K562 (cell line): ENCODE results near the gene UBE2S. TPM values are rescaled to one million over a fixed set of nuclear protein-coding genes. Genes with fewer than 3 reads are reported as not detected.

Experiments used
- ATAC-seq: fragments of 200-7000 bp; cut with Tn5 transposase; 3 replicates; pipeline ENCODE4 v1.9.1; 2020; ENCODE audit warnings: moderate library complexity
- BruUV-seq: library from RNA; stranded (reverse); fragments of 400-500 nt; replicated peaks from 2 replicates; lab custom pipeline; 2021; lab: Mats Ljungman, UMichigan
- CTCF ChIA-PET: fragments of 300-600 bp; formaldehyde crosslinking; extraction: SDS; loops from one replicate; lab custom pipeline; 2021; ENCODE audit warnings: low intra/inter-chr PET ratio; lab: Yijun Ruan, JAX
- POLR2A ChIA-PET: fragments of 300-600, 350-650 bp; sonication (Branson Sonifier 250); formaldehyde crosslinking; extraction: SDS; loops from one replicate; lab custom pipeline; 2021; ENCODE audit warnings: antibody characterized with exemption, inconsistent platforms; lab: Yijun Ruan, JAX
- DNase-seq, 4 experiments: peaks; one replicate each; pipeline versions ENCODE4 v3.0.0 to v3.0.0-alpha.2; 2011 to 2018; ENCODE audit warnings: low spot score in 3 of 4, mixed read lengths in 3 of 4; ENCODE audit errors: extremely low read depth in 1 of 4
- FAIRE-seq: peaks from 2 replicates; lab custom pipeline; 2011; peaks lifted over from hg19 to GRCh38; lab: Jason Lieb, UNC
- H2AFZ ChIP-seq: 2 replicates; pipeline ENCODE4 v1.6.0; 2011; ENCODE audit warnings: low read depth, low read length, control low read depth, inconsistent platforms
- H3K27ac ChIP-seq: fragments of 200-600 bp; 3 replicates; pipeline ENCODE4 v1.8.0; 2011; ENCODE audit warnings: low read depth, mild to moderate bottlenecking, control low read depth, inconsistent platforms, low read length, moderate library complexity, mixed read lengths; ENCODE audit errors: extremely low read depth
- H3K27me3 ChIP-seq, 2 experiments: fragments of 300-600 bp in 1 of 2; 2 replicates in 1 of 2; 3 replicates in 1 of 2; pipeline versions ENCODE4 v1.6.0 to v1.8.0; 2011; ENCODE audit warnings: inconsistent platforms in 2 of 2, low read length in 2 of 2, mild to moderate bottlenecking in 1 of 2, mixed read lengths in 1 of 2, moderate library complexity in 1 of 2; ENCODE audit not compliant: control insufficient read depth in 2 of 2, insufficient read depth in 2 of 2
- H3K36me3 ChIP-seq: fragments of 300-600 bp; 3 replicates; pipeline ENCODE4 v1.8.0; 2011; ENCODE audit warnings: mild to moderate bottlenecking, low read length, inconsistent platforms; ENCODE audit not compliant: control insufficient read depth, insufficient read depth
- H3K4me1 ChIP-seq, 2 experiments: fragments of 200-600 bp in 1 of 2; replicated peaks in 1 of 2; 2 replicates in 1 of 2; 3 replicates in 1 of 2; pipeline versions ENCODE4 v1.5.1 to v1.8.0; 2011; ENCODE audit warnings: inconsistent platforms in 2 of 2, low read length in 2 of 2, mild to moderate bottlenecking in 1 of 2, mixed read lengths in 1 of 2, moderate library complexity in 1 of 2; ENCODE audit not compliant: control insufficient read depth in 2 of 2, insufficient read depth in 2 of 2
- H3K4me2 ChIP-seq: 2 replicates; pipeline ENCODE4 v1.6.1; 2011; ENCODE audit warnings: low read length, control low read depth, inconsistent platforms, mixed read lengths; ENCODE audit not compliant: insufficient read depth
- H3K4me3 ChIP-seq: fragments of 200-600 bp; sonication (generic), shearing (Covaris generic); 2 replicates; pipeline ENCODE4 v1.5.1; 2016; ENCODE audit warnings: control low read depth, inconsistent platforms
- H3K79me2 ChIP-seq: fragments of 200-600 bp; 3 replicates; pipeline ENCODE4 v1.8.0; 2011; ENCODE audit warnings: low read length, inconsistent platforms; ENCODE audit not compliant: control insufficient read depth, insufficient read depth
- H3K9ac ChIP-seq, 2 experiments: 2 replicates each; pipeline versions ENCODE4 v1.6.0 to v1.6.1; 2011; ENCODE audit warnings: low read depth in 2 of 2, low read length in 2 of 2, control low read depth in 1 of 2, inconsistent platforms in 1 of 2, mild to moderate bottlenecking in 1 of 2, mixed read lengths in 1 of 2; ENCODE audit not compliant: insufficient read depth in 1 of 2
- H3K9me1 ChIP-seq: one replicate; pipeline ENCODE4 v1.6.0; 2011; ENCODE audit warnings: inconsistent platforms, mild to moderate bottlenecking, low read length, moderate library complexity; ENCODE audit not compliant: control insufficient read depth, insufficient read depth
- H3K9me3 ChIP-seq: replicated peaks from 2 replicates; pipeline ENCODE4 v1.5.1; 2011; ENCODE audit warnings: low read depth, low read length, inconsistent platforms; ENCODE audit not compliant: control insufficient read depth, insufficient read depth
- H4K20me1 ChIP-seq: replicated peaks from 2 replicates; pipeline ENCODE4 v1.6.1; 2011; ENCODE audit warnings: low read length, inconsistent platforms, mixed read lengths; ENCODE audit not compliant: control insufficient read depth, insufficient read depth
- ARID2 ChIP-seq: fragments of 450-650 bp; IDR thresholded peaks from 2 replicates; pipeline ENCODE4 v1.6.1; 2017; ENCODE audit warnings: antibody characterized with exemption, mild to moderate bottlenecking
- KHSRP ChIP-seq: fragments of 450-650 bp; IDR thresholded peaks from 2 replicates; pipeline ENCODE4 v1.6.1; 2017
- RBM15 ChIP-seq: fragments of 200-400 bp; formaldehyde crosslinking; IDR thresholded peaks from 2 replicates; pipeline ENCODE4 v1.6.1; 2018; ENCODE audit warnings: mild to moderate bottlenecking, low read length, moderate library complexity; ENCODE audit not compliant: insufficient read depth
- TOE1 ChIP-seq, 2 experiments: fragments of 450-650 bp in 1 of 2; sonication (generic) in 1 of 2; formaldehyde crosslinking in 1 of 2; IDR thresholded peaks; 2 replicates each; pipeline versions ENCODE4 v1.7.1 to v1.8.0; 2016 to 2022; ENCODE audit warnings: borderline replicate concordance in 2 of 2, mild to moderate bottlenecking in 2 of 2, antibody characterized with exemption in 1 of 2, inconsistent platforms in 1 of 2, low read depth in 1 of 2, missing genetic modification reagents in 1 of 2, moderate library complexity in 1 of 2
- ZNF232 ChIP-seq: sonication (generic); formaldehyde crosslinking; IDR thresholded peaks from 2 replicates; pipeline ENCODE4 v1.8.0; 2022; ENCODE audit warnings: mild to moderate bottlenecking, missing genetic modification reagents
- ZNF586 ChIP-seq: fragments of 450-650 bp; formaldehyde crosslinking; conservative IDR thresholded peaks from 2 replicates; pipeline ENCODE4 v1.4.0; 2020; ENCODE audit warnings: mild to moderate bottlenecking, moderate library complexity
- WGBS: fragments of 100-300 bp; shearing (Covaris generic); methylation state at CpG from one replicate; pipeline ENCODE4 v1.1.6; 2016; ENCODE audit warnings: low coverage, mixed read lengths; ENCODE audit not compliant: insufficient coverage; ENCODE audit errors: missing lambda C conversion rate; 5-methylcytosine and 5-hydroxymethylcytosine counted together
- in situ Hi-C: fragments of 300-500 bp; cut with MboI; formaldehyde crosslinking; loops from 4 replicates; pipeline ENCODE4 v1.15.0; 2018; ENCODE audit warnings: inconsistent platforms, mixed read lengths
- intact Hi-C: fragments of 100-400 bp; cut with micrococcal nuclease; formaldehyde crosslinking; loops from 2 replicates; pipeline ENCODE4 v1.14.2; 2022
- polyA plus RNA-seq, 8 experiments: library from polyadenylated mRNA; depleted of rRNA in 4 of 8; stranded (reverse) in 5 of 8; unstranded in 3 of 8; fragments of >200 nt; fragmentation: Nextera tagmentation in 2 of 8; fragmentation: Illumina TruSeq in 1 of 8; extraction: Ambion mirVana in 2 of 8; extraction: Trizol in 1 of 8; gene quantifications; 2 replicates each; pipeline versions ENCODE4 v1.2.1 to v1.2.3, GENCODE V29; 2011 to 2014; ENCODE audit warnings: inconsistent platforms in 1 of 8, missing spikeins in 1 of 8
- total RNA-seq, 7 experiments: library from RNA; depleted of rRNA in 6 of 7; stranded (reverse); fragments of >200 nt in 6 of 7; fragmentation: Illumina TruSeq in 2 of 7; extraction: Trizol in 2 of 7; gene quantifications; 2 replicates each; pipeline versions ENCODE4 v1.2.1 to v1.2.3, GENCODE V29; 2011 to 2021; ENCODE audit warnings: low replicate concordance in 1 of 7

The UBE2S gene
- total and polyA plus RNA-seq, 9 of the 15 experiments (the other 6 are each of a cell fraction or from before 2014, with no cell fraction given): 1.5 to 1,305 (median 157) TPM

DNA sequence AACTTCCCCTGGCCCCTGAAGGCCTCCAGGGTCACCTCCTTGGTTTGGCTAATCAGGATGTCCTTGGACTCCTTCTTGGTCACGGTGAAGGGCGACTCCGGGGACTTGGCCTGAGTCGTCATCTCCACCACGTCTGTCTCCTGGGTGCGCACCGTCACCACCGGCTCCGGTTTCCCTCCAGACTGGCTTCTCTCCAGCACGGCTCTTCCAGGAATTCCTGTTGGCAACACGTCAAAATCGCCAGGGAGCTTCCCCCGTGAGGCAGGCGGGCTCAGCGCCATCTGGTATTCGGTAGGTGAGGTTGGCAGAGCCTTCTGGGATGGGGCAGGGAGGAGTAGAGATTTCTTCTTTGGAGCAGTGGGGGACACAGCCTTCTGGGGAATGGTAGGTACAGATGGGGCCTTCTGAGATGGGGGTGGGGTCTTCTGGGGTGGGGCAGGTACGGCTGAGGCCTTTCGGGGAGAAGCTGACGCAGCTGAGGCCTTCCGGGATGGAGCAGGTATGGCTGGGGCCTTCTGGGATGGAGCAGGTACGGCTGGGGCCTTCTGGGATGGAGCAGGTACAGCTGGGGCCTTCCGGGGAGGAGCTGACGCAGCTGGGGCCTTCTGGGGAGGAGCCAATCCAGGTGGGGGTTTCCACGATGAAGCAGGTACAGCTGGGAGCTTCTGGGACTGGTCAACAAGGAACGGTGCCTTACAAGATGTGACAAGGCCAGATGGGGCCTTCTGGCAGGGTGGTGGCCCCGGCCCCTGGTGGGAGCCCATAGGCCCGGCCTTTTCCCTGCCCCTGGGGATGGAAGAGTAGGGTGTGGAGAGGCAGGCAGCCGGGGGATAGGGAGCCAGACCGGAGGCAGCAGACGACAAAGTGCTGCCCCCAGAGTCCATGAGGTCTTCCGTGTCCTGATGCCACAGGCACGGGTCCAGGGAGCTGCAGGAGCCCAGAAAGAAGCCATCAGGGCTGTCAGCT lies 48.4 kb downstream of the UBE2S start:
- H3K36me3 ChIP-seq: no peaks in the 10 kb centered on the region
- no peak overlapping the region for H3K4me2 ChIP-seq
- no peak overlapping the region for H2AFZ ChIP-seq
- FAIRE-seq (no peak), DNase-seq (no peak), ATAC-seq (no peak)
- no TSS peak for BruUV-seq
- TF ChIP-seq ARID2: no peak
- TF ChIP-seq KHSRP: no peak
- no peak for TF ChIP-seq ZNF232 (CRISPR knock-in tag)
- no peaks in the 10 kb centered on the region for H3K79me2 ChIP-seq
- no peak overlapping the region for H3K27ac ChIP-seq
- no peaks in the 10 kb centered on the region for H3K9me3 ChIP-seq
- ChIA-PET CTCF (no interaction called here), POLR2A (interaction anchor here (0.5 to 1.3 kb wide), 2 partner anchors 10 to 39 kb away, joined by 3 read pairs; no protein-coding TSS in a partner anchor)
- H3K4me1 ChIP-seq: peaks cover 0 to 60% of the 10 kb centered on the region in 2 experiments; a peak in 4 of 5 replicates
- WGBS: 32% methylated on average over 26 of the region's 32 CpGs
- no peak overlapping the region for H3K4me3 ChIP-seq
- H4K20me1 ChIP-seq: no peaks in the 10 kb centered on the region
- H3K27me3 ChIP-seq: peaks cover 9 to 21% of the 10 kb centered on the region in 2 experiments; a peak in 4 of 5 replicates
- H3K9ac ChIP-seq: peak overlapping the region in 1 of 2 experiments; percentile 64; a peak in 2 of 4 replicates
- intact Hi-C loops (no loop called here), in situ Hi-C loops (no loop called here)
- no peaks in the 10 kb centered on the region for H3K9me1 ChIP-seq

DNA sequence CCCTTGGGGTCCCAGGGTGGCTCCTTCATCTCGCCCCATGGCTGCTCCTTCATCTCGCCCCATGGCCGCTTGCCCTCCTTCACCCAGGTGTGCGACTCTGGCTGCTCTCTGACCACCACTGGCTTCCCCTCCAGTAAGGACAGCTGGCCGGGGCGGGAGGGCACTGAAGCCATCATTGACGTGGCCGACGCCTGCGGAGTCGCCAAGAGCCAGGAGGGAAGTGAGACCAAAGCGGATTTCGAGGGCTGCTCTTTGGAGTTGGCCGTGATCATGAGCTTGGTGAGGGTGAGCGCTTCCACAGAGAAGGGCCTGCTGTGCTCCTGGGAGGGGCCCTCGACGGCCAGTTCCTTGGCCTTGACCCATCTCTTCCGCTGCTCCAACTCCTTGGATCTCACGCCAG lies 49.1 kb downstream of the UBE2S start:
- no peak for FAIRE-seq
- peaks cover 2% of the 10 kb centered on the region; the same call in 1 of the 2 replicates for H4K20me1 ChIP-seq
- H3K27ac ChIP-seq: no peak overlapping the region
- no peaks in the 10 kb centered on the region for H3K36me3 ChIP-seq
- H3K9me3 ChIP-seq: no peaks in the 10 kb centered on the region
- TF ChIP-seq ZNF586 (CRISPR knock-in tag): no peak
- TF ChIP-seq TOE1 (IDR thresholded peaks at IDR 0.05; ENCODE audit: borderline replicate concordance): no peak
- TF ChIP-seq TOE1 (CRISPR knock-in tag; IDR thresholded peaks at IDR 0.05; ENCODE audit: borderline replicate concordance, low read depth): no peak
- no peak for TF ChIP-seq RBM15
- DNase-seq: no peak
- in situ Hi-C loops (no loop called here), intact Hi-C loops (no loop called here)
- no TSS peak for BruUV-seq
- ATAC-seq: no peak
- H3K79me2 ChIP-seq: no peaks in the 10 kb centered on the region
- H3K4me1 ChIP-seq: peaks cover 2 to 63% of the 10 kb centered on the region in 2 experiments; a peak in 4 of 5 replicates
- H3K4me3 ChIP-seq: no peak overlapping the region
- peak overlapping the region in 1 of 2 experiments; percentile 45; a peak in 2 of 4 replicates for H3K9ac ChIP-seq
- ChIA-PET POLR2A (interaction anchor here (0.5 to 1.3 kb wide), 2 partner anchors 10 to 40 kb away, joined by 3 read pairs; no protein-coding TSS in a partner anchor), CTCF (no interaction called here)
- no peak overlapping the region for H2AFZ ChIP-seq
- no peaks in the 10 kb centered on the region for H3K9me1 ChIP-seq
- H3K27me3 ChIP-seq: peaks cover 9 to 21% of the 10 kb centered on the region in 2 experiments; a peak in 4 of 5 replicates
- H3K4me2 ChIP-seq: no peak overlapping the region
- 58% methylated on average over 13 of the region's 19 CpGs for WGBS
